Thyroid gland (tissue), 4 donors: ENCODE data around the gene XKRX.

ENCODE experiments used
- POLR2A ChIP-seq, 2 donors: fragments of 450-650 bp; IDR thresholded peaks; one replicate each; pipeline ENCODE4 v1.6.1; 2017; ENCODE audit warnings: antibody characterized with exemption in 2 of 2, mild to moderate bottlenecking in 2 of 2, moderate library complexity in 1 of 2
- TF ChIP-seq, protein P1 (sequence below), 6 experiments: fragments of 200-600 bp in 3 of 6; fragments of 450-650 bp in 3 of 6; sonication (generic) in 3 of 6; IDR thresholded peaks; one replicate each; pipeline ENCODE4 v1.5.1; 2016 to 2019; ENCODE audit warnings: antibody characterized with exemption in 6 of 6, mild to moderate bottlenecking in 2 of 6, inconsistent platforms in 1 of 6, moderate library complexity in 1 of 6

DNA sequence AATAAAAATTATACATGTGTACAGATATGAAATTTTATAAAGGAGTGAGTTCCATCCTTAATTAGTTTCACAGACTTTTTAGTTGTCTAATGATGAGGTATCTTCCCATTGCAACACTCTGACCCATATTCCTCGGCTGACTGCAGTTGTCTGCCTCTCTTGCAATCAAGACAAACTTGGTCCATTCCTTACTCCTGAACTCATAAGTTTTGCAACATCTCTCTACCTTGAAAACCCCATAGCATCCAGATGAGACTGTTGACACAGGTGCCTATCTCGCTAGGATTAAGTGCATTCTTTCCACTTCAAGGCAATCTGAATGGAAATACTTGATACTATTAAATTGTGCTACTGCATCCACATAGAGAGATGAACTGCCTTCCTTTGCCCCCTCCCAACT lies 2.3 kb downstream of the XKRX start:
- TF ChIP-seq, protein P1, sequence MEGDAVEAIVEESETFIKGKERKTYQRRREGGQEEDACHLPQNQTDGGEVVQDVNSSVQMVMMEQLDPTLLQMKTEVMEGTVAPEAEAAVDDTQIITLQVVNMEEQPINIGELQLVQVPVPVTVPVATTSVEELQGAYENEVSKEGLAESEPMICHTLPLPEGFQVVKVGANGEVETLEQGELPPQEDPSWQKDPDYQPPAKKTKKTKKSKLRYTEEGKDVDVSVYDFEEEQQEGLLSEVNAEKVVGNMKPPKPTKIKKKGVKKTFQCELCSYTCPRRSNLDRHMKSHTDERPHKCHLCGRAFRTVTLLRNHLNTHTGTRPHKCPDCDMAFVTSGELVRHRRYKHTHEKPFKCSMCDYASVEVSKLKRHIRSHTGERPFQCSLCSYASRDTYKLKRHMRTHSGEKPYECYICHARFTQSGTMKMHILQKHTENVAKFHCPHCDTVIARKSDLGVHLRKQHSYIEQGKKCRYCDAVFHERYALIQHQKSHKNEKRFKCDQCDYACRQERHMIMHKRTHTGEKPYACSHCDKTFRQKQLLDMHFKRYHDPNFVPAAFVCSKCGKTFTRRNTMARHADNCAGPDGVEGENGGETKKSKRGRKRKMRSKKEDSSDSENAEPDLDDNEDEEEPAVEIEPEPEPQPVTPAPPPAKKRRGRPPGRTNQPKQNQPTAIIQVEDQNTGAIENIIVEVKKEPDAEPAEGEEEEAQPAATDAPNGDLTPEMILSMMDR (IDR thresholded peaks at IDR 0.05) = no peak
- TF ChIP-seq POLR2A (IDR thresholded peaks at IDR 0.05) = no peak
